ENCODE measurements around the gene CD9. TPM values are rescaled to one million over a fixed set of nuclear protein-coding genes. Genes with fewer than 3 reads are reported as not detected.

CD9 gene
- total and polyA plus RNA-seq, 2 donors (not counting 3 experiments of a cell fraction or from before 2014, with no cell fraction given), result 379 to 1,225 TPM

DNA sequence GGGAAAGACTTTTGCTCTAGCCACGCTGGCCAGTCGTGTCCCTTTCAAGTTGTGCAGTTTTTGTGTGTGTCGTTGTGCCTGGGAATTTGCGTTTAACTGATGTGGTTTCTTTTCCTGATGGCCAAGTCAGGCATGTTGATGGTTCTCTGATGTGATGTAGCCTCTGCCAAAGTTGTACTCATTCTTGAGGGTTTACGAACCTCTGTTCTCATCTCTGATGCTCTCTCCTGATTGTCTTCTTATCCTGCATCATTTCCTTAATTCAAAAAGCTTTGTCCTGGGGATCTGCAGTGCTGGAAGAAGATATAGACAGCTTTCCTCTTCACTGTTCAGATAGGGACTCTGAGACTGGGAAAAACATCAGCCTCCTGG is 25.4 kb downstream of the CD9 start:
- POLR2A ChIA-PET, result no interaction called here
- intact Hi-C loops (cut with micrococcal nuclease) (no loop called here), dilution Hi-C loops (cut with MboI; ENCODE audit: extremely low pct_ligation_motif_present, low sequenced_read_pairs) (no loop called here)
- H3K27ac ChIP-seq (ENCODE audit: insufficient read depth, low read depth, low read length), result peak overlapping the region; percentile 54
- no peaks in the 10 kb centered on the region for H3K27me3 ChIP-seq (ENCODE audit: control insufficient read depth in 2 of 2, insufficient read depth in 2 of 2, low read length in 2 of 2)
- peaks cover 73% of the 10 kb centered on the region for H3K4me1 ChIP-seq (ENCODE audit: control insufficient read depth, extremely low read depth, insufficient read depth, low read length)
- TF ChIP-seq EZH2 (IDR thresholded peaks at IDR 0.05; ENCODE audit: borderline replicate concordance, low read depth, low read length, severe bottlenecking) (no peak), POLR2A (IDR thresholded peaks at IDR 0.05; ENCODE audit: low read depth, low read length) (peak; percentile 25)
- DNase-seq (ENCODE audit: low read depth, low spot score) (no peak), FAIRE-seq (no peak)
- H3K9me3 ChIP-seq (replicated peaks; ENCODE audit: control insufficient read depth, insufficient read depth, low read length), result no peaks in the 10 kb centered on the region
- no peak overlapping the region for H3K9ac ChIP-seq (replicated peaks; ENCODE audit: extremely low read depth, insufficient read depth, low read length)
- H4K20me1 ChIP-seq (replicated peaks; ENCODE audit: control insufficient read depth, extremely low read depth, insufficient read depth, low read length), result no peaks in the 10 kb centered on the region
- no peaks in the 10 kb centered on the region for H3K9me1 ChIP-seq (replicated peaks; ENCODE audit: control insufficient read depth, extremely low read depth, insufficient read depth, low read length)
- BruUV-seq (replicated peaks), result no TSS peak
- no peak overlapping the region for H3K4me3 ChIP-seq (replicated peaks in 1 of 3; ENCODE audit: insufficient read depth in 1 of 3, low read depth in 1 of 3, low read length in 3 of 3)
- peak overlapping the region; percentile 13 for H3K4me2 ChIP-seq (ENCODE audit: insufficient read depth, low read length)
- CTCF ChIA-PET, result interaction anchor here (1.9 kb wide), 1 partner anchor 188 kb away, joined by 5 read pairs; no protein-coding TSS in a partner anchor
- H2AFZ ChIP-seq (ENCODE audit: low read depth, low read length), result no peak overlapping the region
- peaks cover 14 to 20% of the 10 kb centered on the region in 2 experiments for H3K36me3 ChIP-seq (ENCODE audit: control insufficient read depth in 2 of 2, extremely low read depth in 1 of 2, insufficient read depth in 2 of 2, low read length in 2 of 2)
- peaks cover 97% of the 10 kb centered on the region for H3K79me2 ChIP-seq (ENCODE audit: control insufficient read depth, insufficient read depth, low read length)

DNA sequence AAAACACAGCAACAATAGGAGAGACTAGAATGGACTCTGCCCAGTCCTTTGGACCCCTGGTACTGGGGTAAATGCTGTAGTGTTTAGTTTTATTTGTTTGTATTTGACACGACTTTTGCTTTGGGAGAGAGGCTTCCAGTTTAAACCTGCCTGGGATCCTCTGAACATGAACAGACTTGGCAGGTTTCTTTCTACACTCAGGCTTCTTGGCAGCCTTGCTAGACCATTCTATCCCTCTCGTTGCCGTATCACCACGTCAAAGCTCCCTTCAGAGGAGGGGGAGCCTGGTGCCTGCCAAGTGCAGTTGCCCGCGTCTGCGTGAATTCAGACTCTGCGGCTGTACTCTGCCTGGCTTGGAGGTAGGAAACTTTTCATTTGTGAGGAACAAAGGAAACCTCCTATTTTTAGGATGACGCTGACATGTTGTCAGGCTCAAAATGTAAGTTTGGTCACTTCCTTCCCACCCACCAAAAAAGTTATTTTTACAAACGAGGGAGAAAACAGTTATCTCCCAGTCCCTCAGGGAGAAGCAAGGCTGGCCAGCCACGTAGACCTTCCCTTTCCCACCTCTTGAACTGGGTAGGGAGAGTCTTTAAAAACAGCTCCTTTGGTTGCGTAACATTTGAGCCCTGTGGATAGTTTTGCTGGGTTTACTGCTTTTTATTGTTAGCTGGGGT is 25.9 kb downstream of the CD9 start:
- peak overlapping the region; percentile 49 for H3K9ac ChIP-seq (replicated peaks; ENCODE audit: extremely low read depth, insufficient read depth, low read length)
- DNase-seq (ENCODE audit: low read depth, low spot score), result peak; percentile 68

More for the DNA sequence above, 25.9 kb downstream of the CD9 start:
- Histone ChIP-seq H3K27ac (ENCODE audit: insufficient read depth, low read depth, low read length) (peak overlapping the region; percentile 54), H3K27me3 (ENCODE audit: control insufficient read depth in 2 of 2, insufficient read depth in 2 of 2, low read length in 2 of 2) (no peaks in the 10 kb centered on the region), H4K20me1 (replicated peaks; ENCODE audit: control insufficient read depth, extremely low read depth, insufficient read depth, low read length) (no peaks in the 10 kb centered on the region), H2AFZ (ENCODE audit: low read depth, low read length) (no peak overlapping the region), H3K4me2 (ENCODE audit: insufficient read depth, low read length) (peak overlapping the region; percentile 13), H3K4me1 (ENCODE audit: control insufficient read depth, extremely low read depth, insufficient read depth, low read length) (peaks cover 73% of the 10 kb centered on the region), H3K9me3 (replicated peaks; ENCODE audit: control insufficient read depth, insufficient read depth, low read length) (no peaks in the 10 kb centered on the region), H3K36me3 (ENCODE audit: control insufficient read depth in 2 of 2, extremely low read depth in 1 of 2, insufficient read depth in 2 of 2, low read length in 2 of 2) (peaks cover 17 to 20% of the 10 kb centered on the region in 2 experiments), H3K9me1 (replicated peaks; ENCODE audit: control insufficient read depth, extremely low read depth, insufficient read depth, low read length) (no peaks in the 10 kb centered on the region), H3K79me2 (ENCODE audit: control insufficient read depth, insufficient read depth, low read length) (peaks cover 97% of the 10 kb centered on the region), H3K4me3 (replicated peaks in 1 of 3; ENCODE audit: insufficient read depth in 1 of 3, low read depth in 1 of 3, low read length in 3 of 3) (no peak overlapping the region)
- no peak for TF ChIP-seq EZH2 (IDR thresholded peaks at IDR 0.05; ENCODE audit: borderline replicate concordance, low read depth, low read length, severe bottlenecking)
- no peak for TF ChIP-seq JUN (IDR thresholded peaks at IDR 0.05; ENCODE audit: borderline replicate concordance, insufficient read depth, insufficient read length, low read depth)
- TF ChIP-seq MYC (IDR thresholded peaks at IDR 0.05; ENCODE audit: low read depth, low read length), result no peak
- TF ChIP-seq, protein P1, sequence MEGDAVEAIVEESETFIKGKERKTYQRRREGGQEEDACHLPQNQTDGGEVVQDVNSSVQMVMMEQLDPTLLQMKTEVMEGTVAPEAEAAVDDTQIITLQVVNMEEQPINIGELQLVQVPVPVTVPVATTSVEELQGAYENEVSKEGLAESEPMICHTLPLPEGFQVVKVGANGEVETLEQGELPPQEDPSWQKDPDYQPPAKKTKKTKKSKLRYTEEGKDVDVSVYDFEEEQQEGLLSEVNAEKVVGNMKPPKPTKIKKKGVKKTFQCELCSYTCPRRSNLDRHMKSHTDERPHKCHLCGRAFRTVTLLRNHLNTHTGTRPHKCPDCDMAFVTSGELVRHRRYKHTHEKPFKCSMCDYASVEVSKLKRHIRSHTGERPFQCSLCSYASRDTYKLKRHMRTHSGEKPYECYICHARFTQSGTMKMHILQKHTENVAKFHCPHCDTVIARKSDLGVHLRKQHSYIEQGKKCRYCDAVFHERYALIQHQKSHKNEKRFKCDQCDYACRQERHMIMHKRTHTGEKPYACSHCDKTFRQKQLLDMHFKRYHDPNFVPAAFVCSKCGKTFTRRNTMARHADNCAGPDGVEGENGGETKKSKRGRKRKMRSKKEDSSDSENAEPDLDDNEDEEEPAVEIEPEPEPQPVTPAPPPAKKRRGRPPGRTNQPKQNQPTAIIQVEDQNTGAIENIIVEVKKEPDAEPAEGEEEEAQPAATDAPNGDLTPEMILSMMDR (IDR thresholded peaks at IDR 0.05; ENCODE audit: extremely low read depth in 1 of 2, insufficient read depth in 1 of 2, low read depth in 1 of 2, low read length in 2 of 2), result no peak
- TF ChIP-seq GATA2 (IDR thresholded peaks at IDR 0.05; ENCODE audit: insufficient read depth, insufficient read length, low read depth, low read length), result no peak
- no peak for TF ChIP-seq FOS (IDR thresholded peaks at IDR 0.05; ENCODE audit: borderline replicate concordance, insufficient read depth, low read length)
- TF ChIP-seq POLR2AphosphoS5 (IDR thresholded peaks at IDR 0.05; ENCODE audit: insufficient read depth, low read depth, low read length), result no peak
- TF ChIP-seq POLR2A (IDR thresholded peaks at IDR 0.05; ENCODE audit: low read depth, low read length), result no peak
- intact Hi-C loops (cut with micrococcal nuclease), result no loop called here
- POLR2A ChIA-PET, result no interaction called here
- FAIRE-seq, result peak; percentile 74
- TSS peak; percentile 10 for BruUV-seq (replicated peaks)
- dilution Hi-C loops (cut with MboI; ENCODE audit: extremely low pct_ligation_motif_present, low sequenced_read_pairs), result no loop called here
- CTCF ChIA-PET, result no interaction called here
